Measurements from ENCODE around the gene SPRR2B.

GRCh38 chr1:153100245-153100644 lies 28.8 kb upstream of the SPRR2B start:
- no peak for TF ChIP-seq TAF1 (IDR thresholded peaks at IDR 0.05; ENCODE audit: low read depth)
- TF ChIP-seq, protein P1, sequence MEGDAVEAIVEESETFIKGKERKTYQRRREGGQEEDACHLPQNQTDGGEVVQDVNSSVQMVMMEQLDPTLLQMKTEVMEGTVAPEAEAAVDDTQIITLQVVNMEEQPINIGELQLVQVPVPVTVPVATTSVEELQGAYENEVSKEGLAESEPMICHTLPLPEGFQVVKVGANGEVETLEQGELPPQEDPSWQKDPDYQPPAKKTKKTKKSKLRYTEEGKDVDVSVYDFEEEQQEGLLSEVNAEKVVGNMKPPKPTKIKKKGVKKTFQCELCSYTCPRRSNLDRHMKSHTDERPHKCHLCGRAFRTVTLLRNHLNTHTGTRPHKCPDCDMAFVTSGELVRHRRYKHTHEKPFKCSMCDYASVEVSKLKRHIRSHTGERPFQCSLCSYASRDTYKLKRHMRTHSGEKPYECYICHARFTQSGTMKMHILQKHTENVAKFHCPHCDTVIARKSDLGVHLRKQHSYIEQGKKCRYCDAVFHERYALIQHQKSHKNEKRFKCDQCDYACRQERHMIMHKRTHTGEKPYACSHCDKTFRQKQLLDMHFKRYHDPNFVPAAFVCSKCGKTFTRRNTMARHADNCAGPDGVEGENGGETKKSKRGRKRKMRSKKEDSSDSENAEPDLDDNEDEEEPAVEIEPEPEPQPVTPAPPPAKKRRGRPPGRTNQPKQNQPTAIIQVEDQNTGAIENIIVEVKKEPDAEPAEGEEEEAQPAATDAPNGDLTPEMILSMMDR (IDR thresholded peaks at IDR 0.05; ENCODE audit: poor library complexity, severe bottlenecking) = no peak
